ENCODE results near the gene EEF1A1. TPM values are rescaled to one million over a fixed set of nuclear protein-coding genes. Genes with fewer than 3 reads are reported as not detected.

Gene EEF1A1

DNA sequence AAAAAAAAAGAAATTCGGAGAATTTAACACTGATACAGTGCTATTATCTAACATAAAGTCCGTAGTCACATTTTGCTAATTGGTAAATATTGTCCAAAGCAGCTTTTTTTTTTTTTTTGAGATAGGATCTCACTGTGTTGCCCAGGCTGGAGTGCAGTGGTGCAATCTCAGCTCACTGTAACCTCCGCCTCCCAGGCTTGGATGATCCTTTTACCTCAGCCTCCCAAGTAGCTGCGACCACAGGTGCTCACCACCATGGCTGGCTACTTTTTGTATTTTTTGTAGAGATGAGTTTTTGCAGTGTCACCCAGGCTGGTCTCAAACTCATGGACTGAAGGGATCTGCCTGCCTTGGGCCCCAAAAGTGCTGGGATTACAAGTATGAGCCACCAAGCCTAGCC, 43.4 kb downstream of the EEF1A1 start:
- Histone ChIP-seq H4K91ac (ENCODE audit: low read length) (no peak overlapping the region), H2BK5ac (ENCODE audit: low read depth, low read length, poor library complexity, severe bottlenecking) (no peak overlapping the region), H4K8ac (ENCODE audit: low read length) (no peak overlapping the region), H2BK120ac (ENCODE audit: low read depth, low read length) (no peak overlapping the region), H3K36me3 (ENCODE audit: control insufficient read depth in 1 of 2, insufficient read depth in 2 of 2, low read depth in 1 of 2, low read length in 2 of 2) (peaks cover 52 to 83% of the 10 kb centered on the region in 2 experiments), H3K4me1 (ENCODE audit: control insufficient read depth, insufficient read depth, low read depth, low read length) (peaks cover 2% of the 10 kb centered on the region), H3K23ac (ENCODE audit: low read length in 2 of 2) (no peak overlapping the region), H3K27me3 (ENCODE audit: control insufficient read depth in 1 of 2, insufficient read depth in 1 of 2, low read length in 2 of 2) (no peaks in the 10 kb centered on the region), H2AK5ac (ENCODE audit: low read length, severe bottlenecking) (no peak overlapping the region), H2BK15ac (ENCODE audit: low read depth, poor library complexity, severe bottlenecking) (no peak overlapping the region), H3K9me3 (ENCODE audit: control insufficient read depth, low read length) (no peaks in the 10 kb centered on the region), H3K18ac (ENCODE audit: low read depth in 1 of 2, low read length in 2 of 2) (no peak overlapping the region), H3K27ac (ENCODE audit: low read length, poor library complexity, severe bottlenecking) (no peak overlapping the region), H3K14ac (ENCODE audit: low read length in 2 of 2) (no peak overlapping the region), H3K79me1 (replicated peaks; ENCODE audit: low read length, poor library complexity, severe bottlenecking) (peaks cover 7% of the 10 kb centered on the region), H3K9ac (ENCODE audit: low read length) (no peak overlapping the region), H3K4me2 (ENCODE audit: low read length, poor library complexity, severe bottlenecking) (no peak overlapping the region), H3K4ac (ENCODE audit: low read depth in 1 of 2, low read length in 2 of 2) (no peak overlapping the region), H3K4me3 (ENCODE audit: insufficient read depth in 1 of 2, low read depth in 1 of 2, low read length in 2 of 2) (no peak overlapping the region), H2BK12ac (ENCODE audit: low read length in 2 of 2) (no peak overlapping the region), H2AFZ (ENCODE audit: low read depth, low read length) (no peak overlapping the region)
- DNase-seq: no peak
- WGBS: 100% methylated on average over 1 of the region's 4 CpGs

DNA sequence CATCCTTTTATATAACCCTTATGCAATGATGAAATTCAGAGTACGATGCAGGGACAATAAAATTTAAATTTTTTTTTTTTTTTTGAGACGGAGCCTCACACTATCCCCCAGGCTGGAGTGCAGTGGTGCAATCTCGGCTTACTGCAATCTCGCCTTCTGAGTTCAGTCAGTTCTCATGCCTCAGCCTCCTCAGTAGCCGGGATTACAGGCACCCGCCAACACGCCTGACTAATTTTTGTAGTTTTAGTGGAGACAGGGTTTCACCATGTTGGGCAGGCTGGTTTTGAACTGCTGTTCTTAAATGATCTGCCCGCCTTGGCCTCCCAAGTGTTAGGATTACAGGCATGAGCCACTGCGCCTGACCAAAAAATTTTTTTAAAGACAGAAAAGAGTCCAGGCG, 44.1 kb downstream of the EEF1A1 start:
- Histone ChIP-seq H3K79me1 (replicated peaks; ENCODE audit: low read length, poor library complexity, severe bottlenecking) (peaks cover 7% of the 10 kb centered on the region), H3K4me1 (ENCODE audit: control insufficient read depth, insufficient read depth, low read depth, low read length) (no peaks in the 10 kb centered on the region), H4K91ac (ENCODE audit: low read length) (no peak overlapping the region), H3K27ac (ENCODE audit: low read length, poor library complexity, severe bottlenecking) (no peak overlapping the region), H3K9ac (ENCODE audit: low read length) (no peak overlapping the region), H3K4me3 (ENCODE audit: insufficient read depth in 1 of 2, low read depth in 1 of 2, low read length in 2 of 2) (no peak overlapping the region), H3K9me3 (ENCODE audit: control insufficient read depth, low read length) (no peaks in the 10 kb centered on the region), H2BK120ac (ENCODE audit: low read depth, low read length) (no peak overlapping the region), H3K4me2 (ENCODE audit: low read length, poor library complexity, severe bottlenecking) (no peak overlapping the region), H3K4ac (ENCODE audit: low read depth in 1 of 2, low read length in 2 of 2) (no peak overlapping the region), H2BK5ac (ENCODE audit: low read depth, low read length, poor library complexity, severe bottlenecking) (no peak overlapping the region), H2AFZ (ENCODE audit: low read depth, low read length) (no peak overlapping the region), H4K8ac (ENCODE audit: low read length) (no peak overlapping the region), H3K23ac (ENCODE audit: low read length in 2 of 2) (no peak overlapping the region), H3K36me3 (ENCODE audit: control insufficient read depth in 1 of 2, insufficient read depth in 2 of 2, low read depth in 1 of 2, low read length in 2 of 2) (peaks cover 47 to 83% of the 10 kb centered on the region in 2 experiments), H3K27me3 (ENCODE audit: control insufficient read depth in 1 of 2, insufficient read depth in 1 of 2, low read length in 2 of 2) (no peaks in the 10 kb centered on the region), H2AK5ac (ENCODE audit: low read length, severe bottlenecking) (no peak overlapping the region), H3K18ac (ENCODE audit: low read depth in 1 of 2, low read length in 2 of 2) (no peak overlapping the region), H3K14ac (ENCODE audit: low read length in 2 of 2) (no peak overlapping the region), H2BK15ac (ENCODE audit: low read depth, poor library complexity, severe bottlenecking) (no peak overlapping the region), H2BK12ac (ENCODE audit: low read length in 2 of 2) (no peak overlapping the region)
- 97% methylated on average over 10 of the region's 10 CpGs for WGBS
- no peak for DNase-seq

DNA sequence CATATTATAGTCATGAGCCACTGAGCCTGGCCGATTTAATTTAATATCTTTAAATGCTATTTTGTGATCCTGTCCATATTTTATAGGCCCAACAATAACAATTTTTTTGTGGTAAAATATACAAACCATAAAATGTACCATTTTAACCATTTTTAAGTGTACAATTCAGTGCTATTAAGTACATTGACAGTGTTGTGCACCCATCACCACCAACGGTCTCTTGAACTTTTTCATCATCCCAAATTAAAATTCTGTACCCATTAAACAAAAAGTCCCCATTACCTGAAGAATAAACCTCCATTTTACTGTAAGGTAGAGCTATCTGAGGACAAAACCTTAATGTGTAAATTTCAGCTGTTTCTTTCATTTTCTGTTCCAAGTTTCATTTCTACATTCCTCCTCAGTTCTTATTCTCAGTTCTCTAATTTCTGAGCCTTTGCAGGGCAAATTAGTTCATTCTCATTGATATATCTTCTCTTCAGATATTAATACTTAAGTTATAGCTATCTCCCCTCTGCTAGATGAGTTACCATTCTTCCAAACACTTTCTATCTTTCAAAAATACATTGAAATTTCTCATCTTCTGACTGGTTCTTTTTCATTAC, 49.0 kb downstream of the EEF1A1 start:
- Histone ChIP-seq H3K9ac (ENCODE audit: low read length) (no peak overlapping the region), H3K23ac (ENCODE audit: low read length in 2 of 2) (no peak overlapping the region), H3K4me2 (ENCODE audit: low read length, poor library complexity, severe bottlenecking) (no peak overlapping the region), H4K8ac (ENCODE audit: low read length) (no peak overlapping the region), H3K27me3 (ENCODE audit: control insufficient read depth in 1 of 2, insufficient read depth in 1 of 2, low read length in 2 of 2) (no peaks in the 10 kb centered on the region), H3K4me1 (ENCODE audit: control insufficient read depth, insufficient read depth, low read depth, low read length) (no peaks in the 10 kb centered on the region), H2AFZ (ENCODE audit: low read depth, low read length) (no peak overlapping the region), H2BK120ac (ENCODE audit: low read depth, low read length) (no peak overlapping the region), H3K14ac (ENCODE audit: low read length in 2 of 2) (no peak overlapping the region), H3K79me1 (replicated peaks; ENCODE audit: low read length, poor library complexity, severe bottlenecking) (peaks cover 14% of the 10 kb centered on the region), H2BK5ac (ENCODE audit: low read depth, low read length, poor library complexity, severe bottlenecking) (no peak overlapping the region), H3K4me3 (ENCODE audit: insufficient read depth in 1 of 2, low read depth in 1 of 2, low read length in 2 of 2) (no peak overlapping the region), H3K27ac (ENCODE audit: low read length, poor library complexity, severe bottlenecking) (no peak overlapping the region), H3K4ac (ENCODE audit: low read depth in 1 of 2, low read length in 2 of 2) (no peak overlapping the region), H2AK5ac (ENCODE audit: low read length, severe bottlenecking) (no peak overlapping the region), H2BK12ac (ENCODE audit: low read length in 2 of 2) (no peak overlapping the region), H3K18ac (ENCODE audit: low read depth in 1 of 2, low read length in 2 of 2) (no peak overlapping the region), H3K9me3 (ENCODE audit: control insufficient read depth, low read length) (no peaks in the 10 kb centered on the region), H3K36me3 (ENCODE audit: control insufficient read depth in 1 of 2, insufficient read depth in 2 of 2, low read depth in 1 of 2, low read length in 2 of 2) (peaks cover 59 to 90% of the 10 kb centered on the region in 2 experiments), H4K91ac (ENCODE audit: low read length) (no peak overlapping the region), H2BK15ac (ENCODE audit: low read depth, poor library complexity, severe bottlenecking) (no peak overlapping the region)
- 100% methylated on average over 1 of the region's 2 CpGs for WGBS
- no peak for DNase-seq

Small RNAs within 50 kb of the gene (small RNA-seq; reads per million reads assigned to genes)
- gene AL603910.2 (ENCODE audit: low read depth) (not detected), gene RN7SL827P (ENCODE audit: low read depth) (not detected)
